ENCODE measurements around the gene TTLL11. TPM values are rescaled to one million over a fixed set of nuclear protein-coding genes. Genes with fewer than 3 reads are reported as not detected.

The TTLL11 gene
- total and polyA plus RNA-seq, 3 experiments from 2014 or later, result 4.0 to 6.2 (median 4.5) TPM

DNA sequence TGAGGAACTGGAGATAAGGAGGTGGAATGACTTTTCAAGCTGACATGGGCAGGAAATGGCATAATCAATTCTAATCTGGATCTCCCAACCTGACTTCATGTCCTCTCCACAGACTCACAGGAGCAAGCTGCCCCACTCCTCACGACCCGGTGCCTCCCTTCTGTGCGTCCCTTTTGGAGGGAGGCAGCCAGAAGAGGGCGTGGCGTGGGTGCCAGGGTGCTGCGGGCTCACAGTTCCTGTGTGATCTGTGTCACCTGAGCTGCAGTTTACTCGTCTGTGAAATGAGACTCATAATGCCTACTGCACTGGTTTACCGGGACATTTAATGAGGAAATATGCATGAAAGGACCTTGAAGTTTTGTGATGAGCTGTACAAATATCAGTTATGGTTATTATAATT is 234.3 kb downstream of the TTLL11 start:
- Mint-ChIP-seq H3K4me3 (peak overlapping the region in 1 of 7 donors; percentile 63), H3K4me1 (no peaks in the 10 kb centered on the region), H3K9me3 (no peaks in the 10 kb centered on the region), H3K27ac (peak overlapping the region in 2 of 8 donors; percentile 66 to 84), H3K27me3 (no peaks in the 10 kb centered on the region), H3K36me3 (no peaks in the 10 kb centered on the region)
- no peak overlapping the region for H3K4me3 ChIP-seq (ENCODE audit: low read length)
- POLR2A ChIA-PET, result no interaction called here
- CTCF ChIA-PET, result no interaction called here
- no peak for DNase-seq
- no peaks in the 10 kb centered on the region for H3K9me3 ChIP-seq (ENCODE audit: low read length)
- H3K36me3 ChIP-seq (ENCODE audit: insufficient read depth, low read length), result no peaks in the 10 kb centered on the region
- no peaks in the 10 kb centered on the region for H3K27me3 ChIP-seq (ENCODE audit: insufficient read depth, low read length, poor library complexity, severe bottlenecking)
- H3K4me1 ChIP-seq (ENCODE audit: insufficient read depth, low read length), result no peaks in the 10 kb centered on the region
- no peak overlapping the region for H3K27ac ChIP-seq (ENCODE audit: low read depth, low read length)

DNA sequence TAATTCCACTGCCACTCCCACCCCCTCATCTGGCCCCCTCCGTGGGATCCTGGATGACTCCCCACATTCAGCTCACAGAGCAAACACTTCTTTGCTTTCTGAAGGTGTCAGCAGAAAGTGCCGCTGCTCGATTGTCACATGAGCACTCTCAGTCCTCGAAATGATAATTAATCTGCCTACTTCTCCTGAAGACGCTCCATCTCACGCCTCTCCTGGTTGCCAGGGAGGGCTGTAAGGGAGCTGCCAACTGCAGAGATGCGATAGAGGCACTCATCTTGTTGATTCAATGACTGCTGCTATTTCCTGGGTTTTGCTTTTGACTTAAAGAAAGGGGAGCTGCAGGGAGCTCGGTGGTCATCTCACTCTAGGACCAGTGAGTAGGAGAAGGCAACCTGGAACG is 235.2 kb downstream of the TTLL11 start:
- Mint-ChIP-seq H3K36me3 (no peaks in the 10 kb centered on the region), H3K27me3 (no peaks in the 10 kb centered on the region), H3K9me3 (no peaks in the 10 kb centered on the region), H3K27ac (no peak overlapping the region), H3K4me1 (no peaks in the 10 kb centered on the region), H3K4me3 (no peak overlapping the region)
- Histone ChIP-seq H3K4me3 (ENCODE audit: low read length) (no peak overlapping the region), H3K27ac (ENCODE audit: low read depth, low read length) (no peak overlapping the region), H3K4me1 (ENCODE audit: insufficient read depth, low read length) (no peaks in the 10 kb centered on the region), H3K27me3 (ENCODE audit: insufficient read depth, low read length, poor library complexity, severe bottlenecking) (no peaks in the 10 kb centered on the region), H3K36me3 (ENCODE audit: insufficient read depth, low read length) (no peaks in the 10 kb centered on the region), H3K9me3 (ENCODE audit: low read length) (no peaks in the 10 kb centered on the region)
- POLR2A ChIA-PET, result no interaction called here
- CTCF ChIA-PET, result no interaction called here
- no peak for DNase-seq

DNA sequence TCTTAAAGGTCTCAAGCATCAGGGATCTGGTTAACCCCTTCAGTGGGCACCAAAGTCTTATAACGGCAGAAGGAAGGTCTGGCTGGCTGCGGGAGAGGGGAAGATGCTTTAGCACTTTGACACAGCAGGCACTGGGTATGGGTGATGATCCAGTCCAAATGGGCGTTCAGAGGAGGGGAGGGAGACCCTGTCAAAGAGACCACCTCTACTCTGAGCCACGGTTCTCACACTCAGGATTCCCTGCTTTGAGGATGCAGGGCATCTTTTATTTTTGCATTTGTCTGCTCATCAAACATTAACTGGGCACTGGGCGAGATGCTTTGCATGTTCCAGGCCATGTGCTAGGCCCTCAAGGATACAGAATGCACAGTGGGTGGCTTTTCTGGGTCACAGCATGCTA is 237.6 kb downstream of the TTLL11 start:
- Mint-ChIP-seq H3K9me3 (no peaks in the 10 kb centered on the region), H3K36me3 (no peaks in the 10 kb centered on the region), H3K27me3 (no peaks in the 10 kb centered on the region), H3K4me1 (no peaks in the 10 kb centered on the region), H3K27ac (no peak overlapping the region), H3K4me3 (no peak overlapping the region)
- Histone ChIP-seq H3K27ac (ENCODE audit: low read depth, low read length) (no peak overlapping the region), H3K27me3 (ENCODE audit: insufficient read depth, low read length, poor library complexity, severe bottlenecking) (no peaks in the 10 kb centered on the region), H3K36me3 (ENCODE audit: insufficient read depth, low read length) (no peaks in the 10 kb centered on the region), H3K4me3 (ENCODE audit: low read length) (no peak overlapping the region), H3K4me1 (ENCODE audit: insufficient read depth, low read length) (no peaks in the 10 kb centered on the region), H3K9me3 (ENCODE audit: low read length) (no peaks in the 10 kb centered on the region)
- POLR2A ChIA-PET, result no interaction called here
- DNase-seq, result no peak
- CTCF ChIA-PET, result no interaction called here

DNA sequence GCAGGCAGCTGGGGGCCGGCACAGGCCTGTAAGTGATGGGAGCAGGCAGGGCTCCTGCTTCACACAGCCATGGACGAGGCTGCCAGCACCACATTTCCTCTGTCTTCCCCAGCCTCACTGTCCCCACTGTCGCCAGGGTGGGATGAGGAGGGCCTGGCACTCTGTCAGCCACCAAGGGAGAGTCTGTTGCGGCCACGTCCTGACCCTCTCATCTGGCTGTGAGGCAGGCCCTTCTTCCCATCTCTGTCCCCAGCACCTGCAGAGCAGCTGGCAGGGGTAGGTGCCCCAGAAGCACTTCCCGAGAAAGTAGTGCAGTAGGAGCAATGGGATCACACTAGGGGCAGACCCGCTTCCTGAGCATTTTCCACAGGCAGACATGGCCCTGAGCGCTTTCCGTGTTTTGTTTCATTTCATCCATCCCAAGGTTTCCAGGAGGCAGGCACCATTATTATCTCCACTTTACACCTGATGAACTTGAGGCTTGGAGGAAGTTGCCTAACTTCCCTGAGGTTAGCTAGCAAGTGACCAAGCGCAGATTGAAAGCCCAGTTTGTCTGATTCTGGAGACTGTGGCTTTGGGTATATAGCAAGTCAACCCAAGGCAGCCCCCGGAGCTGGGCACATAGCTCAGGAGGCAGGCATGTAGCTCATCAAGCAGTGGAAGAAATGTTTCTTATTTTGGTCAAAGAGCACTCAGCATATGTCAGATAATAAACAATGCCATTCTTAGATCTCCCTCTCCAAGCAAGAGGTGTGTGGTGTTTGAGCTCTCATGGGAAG is 239.3 kb downstream of the TTLL11 start:
- Histone ChIP-seq H3K27me3 (ENCODE audit: insufficient read depth, low read length, poor library complexity, severe bottlenecking) (no peaks in the 10 kb centered on the region), H3K4me3 (ENCODE audit: low read length) (no peak overlapping the region), H3K4me1 (ENCODE audit: insufficient read depth, low read length) (no peaks in the 10 kb centered on the region), H3K9me3 (ENCODE audit: low read length) (no peaks in the 10 kb centered on the region), H3K36me3 (ENCODE audit: insufficient read depth, low read length) (no peaks in the 10 kb centered on the region), H3K27ac (ENCODE audit: low read depth, low read length) (no peak overlapping the region)
- no peaks in the 10 kb centered on the region for H3K4me1 Mint-ChIP-seq
- no peaks in the 10 kb centered on the region for H3K27me3 Mint-ChIP-seq
- peaks cover 0 to 8% (median 3%) of the 10 kb centered on the region in 5 donors for H3K9me3 Mint-ChIP-seq
- ChIA-PET POLR2A (no interaction called here), CTCF (no interaction called here)
- H3K36me3 Mint-ChIP-seq, result peaks cover 0 to 1% (median 0%) of the 10 kb centered on the region in 3 donors
- no peak overlapping the region for H3K4me3 Mint-ChIP-seq
- no peak for DNase-seq
- H3K27ac Mint-ChIP-seq, result no peak overlapping the region

DNA sequence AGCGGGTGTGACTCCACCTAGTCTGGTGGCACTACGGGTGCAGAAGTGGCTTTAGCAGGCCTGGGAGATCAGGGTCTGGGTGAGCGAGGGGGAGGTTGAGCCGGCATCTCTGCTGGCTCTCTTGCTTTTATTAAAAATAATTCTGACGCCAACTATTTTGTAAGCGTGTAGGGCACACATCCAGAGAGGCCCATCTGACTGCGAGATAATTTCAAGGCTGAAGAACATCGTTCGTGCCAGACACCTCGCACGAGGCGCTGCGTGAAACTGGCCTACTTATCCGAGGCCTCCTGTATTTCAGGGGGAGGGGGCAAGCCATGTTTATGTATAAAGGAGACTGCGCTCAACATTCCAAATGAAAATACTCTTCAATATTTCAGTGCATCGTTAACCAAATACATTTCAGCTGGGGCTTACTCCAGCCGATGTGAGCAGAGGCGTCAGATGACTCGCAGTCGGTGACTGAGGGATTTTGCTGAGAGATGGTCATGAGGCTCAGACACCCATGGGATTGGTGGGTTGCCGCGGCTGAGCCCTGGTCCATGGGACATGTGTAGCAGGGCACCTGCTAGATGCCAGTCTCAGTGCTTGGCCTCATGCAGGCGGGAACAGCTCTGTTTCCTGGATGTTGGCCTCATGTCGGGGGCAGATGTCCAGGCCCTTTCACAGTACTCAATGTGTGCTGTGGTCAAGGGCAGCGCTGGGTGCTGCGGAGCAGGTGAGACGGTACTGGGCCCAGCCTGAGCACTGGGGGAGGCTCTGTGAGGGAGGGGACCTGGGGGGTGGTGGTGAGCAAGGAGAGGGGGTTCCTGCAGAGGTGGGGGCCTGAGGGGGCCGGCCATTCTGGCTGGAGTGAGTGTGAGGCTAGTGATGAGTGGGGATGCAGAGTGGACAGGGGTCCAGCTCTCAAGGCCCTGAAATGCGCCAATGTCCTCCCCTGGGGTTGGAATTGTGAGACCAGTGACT is 240.2 kb downstream of the TTLL11 start:
- H3K36me3 ChIP-seq (ENCODE audit: insufficient read depth, low read length), result no peaks in the 10 kb centered on the region
- H3K4me1 Mint-ChIP-seq, result no peaks in the 10 kb centered on the region

DNA sequence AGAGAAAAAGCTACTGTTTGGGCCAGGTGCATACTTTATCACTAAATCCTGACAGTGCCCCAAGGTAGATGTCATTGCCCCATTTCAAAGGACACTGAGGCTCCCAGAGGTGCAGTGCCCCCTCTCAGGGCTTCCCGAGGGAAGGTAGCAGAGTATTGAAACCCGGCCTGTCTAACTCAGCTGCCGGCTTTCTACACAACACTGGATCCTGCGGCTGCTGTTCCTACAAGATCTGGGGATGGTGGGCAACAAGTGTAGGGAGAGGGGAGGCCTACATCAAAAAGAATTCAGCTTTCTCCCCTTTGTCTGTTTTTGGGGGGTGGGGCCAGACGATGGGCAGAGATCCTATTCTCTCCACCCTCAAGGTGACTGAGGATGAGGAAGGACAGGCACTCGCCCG is 240.9 kb downstream of the TTLL11 start:
- Histone ChIP-seq H3K36me3 (ENCODE audit: insufficient read depth, low read length) (no peaks in the 10 kb centered on the region), H3K27me3 (ENCODE audit: insufficient read depth, low read length, poor library complexity, severe bottlenecking) (no peaks in the 10 kb centered on the region), H3K4me1 (ENCODE audit: insufficient read depth, low read length) (no peaks in the 10 kb centered on the region), H3K9me3 (ENCODE audit: low read length) (no peaks in the 10 kb centered on the region), H3K4me3 (ENCODE audit: low read length) (no peak overlapping the region), H3K27ac (ENCODE audit: low read depth, low read length) (no peak overlapping the region)
- Mint-ChIP-seq H3K27ac (no peak overlapping the region), H3K4me3 (no peak overlapping the region), H3K4me1 (no peaks in the 10 kb centered on the region), H3K36me3 (peaks cover 0 to 3% (median 0%) of the 10 kb centered on the region in 3 donors), H3K27me3 (no peaks in the 10 kb centered on the region), H3K9me3 (peaks cover 2 to 15% (median 8%) of the 10 kb centered on the region in 5 donors)
- POLR2A ChIA-PET, result no interaction called here
- no peak for DNase-seq
- CTCF ChIA-PET, result no interaction called here

More for the DNA sequence above, 240.2 kb downstream of the TTLL11 start:
- Histone ChIP-seq H3K27me3 (ENCODE audit: insufficient read depth, low read length, poor library complexity, severe bottlenecking) (no peaks in the 10 kb centered on the region), H3K4me1 (ENCODE audit: insufficient read depth, low read length) (no peaks in the 10 kb centered on the region), H3K4me3 (ENCODE audit: low read length) (no peak overlapping the region), H3K27ac (ENCODE audit: low read depth, low read length) (no peak overlapping the region), H3K9me3 (ENCODE audit: low read length) (no peaks in the 10 kb centered on the region)
- no peak overlapping the region for H3K27ac Mint-ChIP-seq
- ChIA-PET POLR2A (no interaction called here), CTCF (no interaction called here)
- no peak overlapping the region for H3K4me3 Mint-ChIP-seq
- H3K36me3 Mint-ChIP-seq, result peaks cover 0 to 3% (median 0%) of the 10 kb centered on the region in 3 donors
- H3K9me3 Mint-ChIP-seq, result peaks cover 2 to 15% (median 5%) of the 10 kb centered on the region in 5 donors
- H3K27me3 Mint-ChIP-seq, result no peaks in the 10 kb centered on the region
- DNase-seq, result no peak

DNA sequence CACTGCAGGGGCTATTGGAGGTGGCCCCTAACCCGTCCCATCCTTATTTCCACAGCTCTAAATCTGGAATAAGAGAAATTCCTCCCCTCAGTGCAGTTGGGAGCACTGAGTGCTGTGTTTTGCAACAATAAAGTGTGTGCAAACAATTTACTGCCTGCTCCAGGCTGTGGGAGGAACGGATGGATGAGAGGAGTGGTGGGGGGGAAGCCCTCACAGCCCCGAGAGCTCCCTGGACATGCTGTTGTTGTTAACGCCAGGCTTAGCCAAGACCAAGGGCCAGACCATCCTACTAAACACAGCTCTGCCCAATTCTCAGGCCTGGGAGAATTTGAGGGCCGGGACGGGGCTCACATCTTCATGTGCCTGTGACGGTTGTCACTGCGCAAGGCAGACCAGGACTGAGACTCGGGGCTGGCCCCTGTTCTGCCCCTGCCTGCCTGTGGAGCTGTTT is 241.4 kb downstream of the TTLL11 start:
- H3K27ac Mint-ChIP-seq, result no peak overlapping the region
- Histone ChIP-seq H3K27ac (ENCODE audit: low read depth, low read length) (no peak overlapping the region), H3K27me3 (ENCODE audit: insufficient read depth, low read length, poor library complexity, severe bottlenecking) (no peaks in the 10 kb centered on the region), H3K4me1 (ENCODE audit: insufficient read depth, low read length) (no peaks in the 10 kb centered on the region), H3K36me3 (ENCODE audit: insufficient read depth, low read length) (no peaks in the 10 kb centered on the region), H3K9me3 (ENCODE audit: low read length) (no peaks in the 10 kb centered on the region), H3K4me3 (ENCODE audit: low read length) (no peak overlapping the region)
- peaks cover 2 to 15% (median 8%) of the 10 kb centered on the region in 5 donors for H3K9me3 Mint-ChIP-seq
- CTCF ChIA-PET, result no interaction called here
- POLR2A ChIA-PET, result no interaction called here
- no peaks in the 10 kb centered on the region for H3K27me3 Mint-ChIP-seq
- DNase-seq, result no peak
- H3K4me3 Mint-ChIP-seq, result no peak overlapping the region
- H3K4me1 Mint-ChIP-seq, result no peaks in the 10 kb centered on the region
- peaks cover 0 to 3% (median 0%) of the 10 kb centered on the region in 3 donors for H3K36me3 Mint-ChIP-seq

DNA sequence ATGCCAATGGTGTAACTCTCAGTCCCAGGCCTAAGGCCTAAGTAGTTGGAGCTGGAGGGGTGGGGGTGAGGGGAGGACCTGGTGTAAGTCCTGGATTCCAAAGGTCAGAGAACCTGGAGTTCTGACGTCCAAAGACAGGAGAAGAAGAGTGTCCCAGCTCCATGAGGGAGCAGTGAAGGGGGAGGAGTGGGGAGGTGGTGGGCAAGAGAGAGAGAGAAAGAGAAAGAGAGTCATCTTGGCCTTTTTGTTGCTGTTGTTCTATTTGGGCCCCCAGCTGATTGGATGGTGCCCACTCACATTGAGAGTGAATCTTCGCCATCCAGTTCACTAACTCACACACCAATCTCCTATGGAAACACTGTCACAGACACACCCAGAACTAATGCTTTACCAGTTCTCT is 242.7 kb downstream of the TTLL11 start:
- no peak for DNase-seq
- Histone ChIP-seq H3K27ac (ENCODE audit: low read depth, low read length) (no peak overlapping the region), H3K4me1 (ENCODE audit: insufficient read depth, low read length) (no peaks in the 10 kb centered on the region), H3K4me3 (ENCODE audit: low read length) (no peak overlapping the region), H3K9me3 (ENCODE audit: low read length) (no peaks in the 10 kb centered on the region), H3K27me3 (ENCODE audit: insufficient read depth, low read length, poor library complexity, severe bottlenecking) (no peaks in the 10 kb centered on the region), H3K36me3 (ENCODE audit: insufficient read depth, low read length) (no peaks in the 10 kb centered on the region)
- Mint-ChIP-seq H3K27me3 (no peaks in the 10 kb centered on the region), H3K4me3 (no peak overlapping the region), H3K36me3 (peaks cover 0 to 3% (median 0%) of the 10 kb centered on the region in 3 donors), H3K4me1 (no peaks in the 10 kb centered on the region), H3K9me3 (peaks cover 2 to 24% (median 8%) of the 10 kb centered on the region in 5 donors), H3K27ac (no peak overlapping the region)
- ChIA-PET POLR2A (no interaction called here), CTCF (no interaction called here)
